A673 (cell line): ENCODE data around the gene APBB2.

Experiments
- CTCF ChIP-seq: fragments of 300-800, 200-600 bp; sonication (generic); conservative IDR thresholded peaks from 2 replicates; pipeline ENCODE4 v1.5.1; 2017; ENCODE audit warnings: low read depth, mild to moderate bottlenecking, antibody characterized with exemption, low read length, moderate library complexity, mixed read lengths
- EZH2 ChIP-seq: fragments of 200-600 bp; sonication (generic); IDR thresholded peaks from 2 replicates; pipeline ENCODE4 v1.6.1; 2017; ENCODE audit warnings: borderline replicate concordance, low read depth, mild to moderate bottlenecking, mixed read lengths, antibody characterized with exemption, low read length; ENCODE audit not compliant: poor library complexity, severe bottlenecking

- TF ChIP-seq EZH2 (no peak), CTCF (no peak)
Observed at GRCh38 chr4:41121906-41122305, 92.4 kb downstream of the APBB2 start.
